TTC549 (cell line): Measurements from ENCODE around the gene MSX1.
"Not testable (repeated sequence)": the region's sequence is repeated elsewhere in the genome, so short reads cannot be mapped to it uniquely, and the experiment has no call there.

Source experiments
- FAIRE-seq: peaks from 2 replicates; lab custom pipeline; 2012; peaks lifted over from hg19 to GRCh38; lab: Jason Lieb, UNC

MSX1 gene

DNA sequence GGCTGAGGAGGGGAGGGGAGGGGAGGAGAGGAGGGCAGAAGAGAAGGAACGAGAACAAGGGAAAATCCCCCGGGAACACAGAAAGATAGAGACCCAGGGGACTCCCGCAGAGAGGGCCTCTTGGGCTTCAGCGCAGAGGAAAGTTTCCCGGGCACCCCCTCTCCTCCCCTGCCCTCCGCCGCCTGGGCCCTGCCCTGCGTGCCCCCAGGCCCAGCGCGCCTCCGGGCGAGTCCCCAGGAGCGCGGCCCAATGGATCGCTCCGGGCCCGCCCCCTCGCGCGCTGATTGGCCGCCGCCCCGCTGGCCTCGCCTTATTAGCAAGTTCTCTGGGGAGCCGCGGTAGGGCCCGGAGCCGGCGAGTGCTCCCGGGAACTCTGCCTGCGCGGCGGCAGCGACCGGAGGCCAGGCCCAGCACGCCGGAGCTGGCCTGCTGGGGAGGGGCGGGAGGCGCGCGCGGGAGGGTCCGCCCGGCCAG lies at the start of gene MSX1:
TSS of gene MSX1 (plus strand) at position 341 of the 474 bp plus-strand sequence. CDS start 235 bp downstream, outside the sequence.
- FAIRE-seq, result no peak

- no peak for FAIRE-seq
These were observed 49.2 kb upstream of the MSX1 start for GRCh38 chr4:4810092-4810774.

DNA sequence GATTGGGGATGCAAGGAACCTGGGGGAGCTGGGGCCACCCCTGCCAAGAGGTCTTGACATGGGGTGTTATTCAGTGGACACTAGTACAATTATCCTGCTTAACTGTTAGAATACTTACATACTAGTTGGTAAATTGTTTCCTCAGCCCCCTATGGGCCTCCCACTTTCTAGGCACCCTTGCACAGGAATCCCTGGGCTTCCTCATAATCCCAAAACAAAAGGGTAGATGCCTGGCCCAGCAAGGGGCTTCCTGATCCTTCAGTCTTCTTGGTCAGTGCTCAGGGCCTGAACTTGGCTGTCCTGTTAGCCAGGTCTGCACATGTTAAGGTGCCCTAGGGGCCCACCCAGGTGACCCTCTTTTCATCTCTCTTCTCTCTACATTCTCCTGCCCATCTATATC lies 48.7 kb upstream of the MSX1 start:
- FAIRE-seq, result no peak

DNA sequence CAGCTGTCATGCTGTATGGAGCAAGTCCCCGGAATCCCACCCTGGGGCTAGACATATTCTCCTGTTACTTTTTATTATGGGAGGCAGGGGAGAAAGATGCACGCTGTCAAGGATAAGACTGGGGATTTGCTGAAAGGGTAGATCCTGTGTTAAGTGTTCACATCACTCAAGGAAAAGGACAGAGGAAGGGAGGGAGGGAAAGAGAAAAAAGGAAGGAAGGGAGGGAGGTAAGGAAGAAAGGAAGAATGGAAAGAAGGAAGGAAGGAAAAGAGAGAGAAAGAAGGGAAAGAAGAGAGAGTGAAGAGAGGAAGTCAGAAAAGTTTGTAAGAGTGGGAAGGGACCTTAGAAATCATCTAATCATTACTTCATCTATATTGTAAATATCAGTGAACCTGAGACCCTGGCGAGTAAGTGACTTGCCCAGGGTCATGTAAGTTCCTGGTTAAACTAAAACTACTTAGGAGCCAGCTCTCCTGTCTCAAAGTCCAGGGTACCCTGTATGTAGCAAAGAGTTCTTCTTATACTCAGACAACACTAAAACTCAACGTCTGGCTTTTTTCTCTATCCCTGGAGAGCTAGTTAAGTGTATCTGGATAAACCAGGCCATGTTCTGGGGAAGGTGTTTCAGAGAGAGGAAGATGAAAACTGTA lies 47.2 kb upstream of the MSX1 start:
- no peak for FAIRE-seq

DNA sequence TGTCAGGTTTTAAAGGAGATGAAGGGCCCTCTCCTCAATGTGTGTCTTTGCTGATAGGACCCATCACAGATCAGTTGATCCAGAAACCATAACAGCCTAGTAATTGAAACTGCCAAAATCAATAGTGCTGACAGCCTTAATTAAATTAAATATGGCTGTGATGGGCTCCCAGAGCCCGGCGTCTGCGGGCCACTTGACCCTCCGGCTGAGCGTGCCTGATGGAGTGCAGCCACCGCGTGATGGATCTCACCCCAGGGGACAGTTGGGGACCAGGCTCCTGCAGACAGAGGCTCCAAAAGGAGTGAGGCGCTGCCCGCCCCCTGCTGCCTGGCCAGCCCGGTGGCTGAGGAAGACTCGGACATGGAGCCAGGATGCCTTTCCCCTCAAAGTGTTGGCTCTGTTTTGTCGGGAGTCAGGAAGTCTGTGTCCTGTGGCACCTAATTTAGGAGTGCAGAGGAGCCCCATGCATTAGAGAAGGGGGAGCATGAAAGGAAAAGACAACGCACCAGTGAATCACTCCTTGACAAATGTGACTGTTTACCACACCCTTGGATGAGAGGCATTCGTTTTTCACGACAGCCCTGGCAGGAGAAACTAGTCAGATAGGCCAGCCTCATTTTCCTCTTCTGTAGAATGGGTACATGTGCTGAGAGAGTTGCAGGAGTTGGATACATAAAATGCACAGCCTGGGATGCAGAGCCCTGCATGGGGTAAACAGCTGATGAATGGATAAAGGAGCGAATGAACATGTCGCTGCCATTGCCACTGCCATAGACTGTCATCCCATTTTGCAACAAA lies 40.9 kb upstream of the MSX1 start:
- FAIRE-seq, result no peak

- no peak for FAIRE-seq
These were observed 40.3 kb upstream of the MSX1 start for GRCh38 chr4:4819213-4819606.

DNA sequence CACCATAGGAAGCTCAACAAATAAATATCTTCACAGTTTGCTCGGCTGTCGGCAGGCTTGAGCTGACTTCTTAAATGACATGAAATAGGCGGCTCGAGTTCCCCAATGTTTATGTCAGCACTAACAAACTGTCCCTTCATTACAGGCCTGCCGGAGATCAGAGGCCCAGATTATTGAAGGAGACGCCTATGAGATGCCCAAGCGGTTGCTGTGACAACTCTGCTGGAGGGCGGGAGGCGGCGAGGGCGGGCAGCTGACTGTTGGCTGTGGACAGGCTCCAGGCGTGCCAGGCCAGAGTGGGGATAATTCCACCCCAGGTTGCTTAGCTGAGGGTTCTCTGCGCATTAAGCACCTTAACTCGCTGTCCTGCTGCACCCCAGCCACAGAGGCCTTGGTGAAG lies 39.2 kb upstream of the MSX1 start:
- no peak for FAIRE-seq

DNA sequence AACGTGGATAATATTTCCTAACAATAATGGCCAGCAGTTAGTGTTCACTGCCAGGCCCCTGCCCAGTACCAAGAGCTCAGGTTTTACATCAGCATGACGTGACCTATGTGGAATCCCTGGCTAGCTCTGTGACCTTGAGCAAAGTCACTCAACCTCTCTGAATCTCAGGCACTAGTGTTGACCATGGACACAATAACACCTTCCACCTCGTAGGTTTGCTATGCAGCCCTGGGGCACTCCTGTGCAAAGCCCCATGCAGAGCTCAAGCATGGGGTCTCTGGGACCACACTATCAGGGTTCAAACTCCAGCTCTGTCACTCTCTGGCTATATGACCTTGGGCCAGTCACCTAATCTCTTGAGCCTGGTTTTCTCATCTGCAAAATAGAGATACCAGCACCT lies 38.7 kb upstream of the MSX1 start:
- FAIRE-seq, result no peak

GRCh38 chr4:4821577-4821976 lies 37.9 kb upstream of the MSX1 start:
- FAIRE-seq, result no peak

GRCh38 chr4:4822286-4822685 lies 37.2 kb upstream of the MSX1 start:
- not testable (repeated sequence) for FAIRE-seq

DNA sequence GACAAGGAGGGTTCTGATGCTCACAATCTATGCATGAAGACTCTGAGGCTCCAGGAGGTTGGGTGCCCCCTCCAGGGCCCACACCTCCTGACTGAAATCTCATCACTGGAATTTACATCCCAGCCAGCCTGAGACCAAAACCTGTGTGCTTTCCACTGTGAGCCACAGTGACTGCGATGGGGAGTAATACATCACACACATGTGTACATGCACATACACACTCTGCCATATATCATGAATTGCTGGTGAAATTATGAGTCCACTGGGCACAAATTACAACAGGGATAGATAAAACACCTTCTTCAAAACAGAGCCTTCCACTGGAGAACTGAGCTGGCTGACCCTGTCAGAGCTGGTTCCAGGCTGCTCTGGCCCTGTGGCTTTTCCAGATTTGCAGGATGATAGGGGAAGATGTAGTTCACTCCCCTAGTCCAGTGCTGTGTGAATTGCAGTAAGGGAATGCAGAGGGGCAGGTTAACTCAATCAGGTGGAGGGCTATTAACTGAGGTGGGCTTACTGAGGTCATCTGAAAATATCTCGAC lies 35.8 kb upstream of the MSX1 start:
- FAIRE-seq, result no peak

DNA sequence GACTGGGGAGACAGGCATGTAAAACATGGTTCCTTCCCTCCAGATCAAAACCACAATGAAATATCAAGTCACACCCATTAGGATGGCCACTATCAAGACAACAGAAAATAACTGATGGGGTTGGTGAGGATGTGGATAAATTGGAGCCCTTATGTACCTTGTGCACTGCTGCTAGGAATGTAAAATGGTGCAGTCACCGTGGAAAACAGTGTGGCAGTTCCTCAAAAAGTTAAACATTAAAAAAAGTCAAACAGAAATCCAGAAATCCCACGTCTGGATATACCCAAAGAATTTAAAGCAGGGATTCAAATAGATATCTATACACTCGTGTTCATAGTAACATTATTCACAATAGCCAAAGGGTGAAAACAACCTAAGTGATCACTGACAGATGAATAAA lies 35.2 kb upstream of the MSX1 start:
- no peak for FAIRE-seq

- no peak for FAIRE-seq
These were observed 34.0 kb upstream of the MSX1 start for GRCh38 chr4:4825431-4825830.

GRCh38 chr4:4829837-4830236 lies 29.6 kb upstream of the MSX1 start:
- no peak for FAIRE-seq

GRCh38 chr4:4831266-4831665 lies 28.2 kb upstream of the MSX1 start:
- no peak for FAIRE-seq

DNA sequence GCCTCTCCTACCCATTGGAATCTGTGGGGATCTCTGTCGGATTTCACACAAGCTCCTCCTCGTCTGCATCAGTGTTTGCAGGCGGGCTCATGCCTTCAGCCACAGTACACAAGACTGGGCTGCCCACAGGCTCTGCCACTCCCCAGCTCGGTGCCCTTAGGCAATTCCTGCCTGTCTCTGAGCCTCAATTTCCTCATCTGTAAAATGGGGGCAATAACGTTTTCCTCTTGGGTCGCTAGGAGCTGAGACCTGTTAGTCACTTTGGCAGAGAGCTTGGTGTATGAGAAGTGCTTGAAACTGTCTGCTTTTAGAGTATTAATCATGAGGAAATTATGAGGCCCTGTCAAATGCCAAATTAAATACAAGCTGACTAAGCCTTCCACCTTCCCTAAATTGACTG lies 27.6 kb upstream of the MSX1 start:
- no peak for FAIRE-seq

GRCh38 chr4:4836044-4836443 lies 23.4 kb upstream of the MSX1 start:
- FAIRE-seq, result no peak

DNA sequence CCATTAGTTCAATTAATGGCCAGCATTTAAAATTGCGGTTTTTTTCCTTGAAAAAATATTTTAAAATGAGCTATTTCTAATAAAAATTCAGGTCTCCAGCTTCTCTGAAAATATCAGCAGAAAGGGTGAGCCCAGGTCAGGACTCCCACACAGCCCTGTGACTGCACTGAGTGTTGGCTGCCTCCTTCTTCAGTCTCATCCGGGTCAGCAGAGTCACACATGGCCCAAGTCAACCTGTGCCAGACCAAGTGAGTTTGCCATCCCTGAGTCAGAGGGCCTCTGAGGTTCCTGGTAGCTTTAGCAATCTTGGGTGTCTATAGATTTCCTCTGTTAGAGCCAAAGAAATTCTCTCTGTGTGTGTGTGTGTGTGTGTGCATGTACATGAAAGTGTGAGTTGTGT lies 22.1 kb upstream of the MSX1 start:
- no peak for FAIRE-seq

DNA sequence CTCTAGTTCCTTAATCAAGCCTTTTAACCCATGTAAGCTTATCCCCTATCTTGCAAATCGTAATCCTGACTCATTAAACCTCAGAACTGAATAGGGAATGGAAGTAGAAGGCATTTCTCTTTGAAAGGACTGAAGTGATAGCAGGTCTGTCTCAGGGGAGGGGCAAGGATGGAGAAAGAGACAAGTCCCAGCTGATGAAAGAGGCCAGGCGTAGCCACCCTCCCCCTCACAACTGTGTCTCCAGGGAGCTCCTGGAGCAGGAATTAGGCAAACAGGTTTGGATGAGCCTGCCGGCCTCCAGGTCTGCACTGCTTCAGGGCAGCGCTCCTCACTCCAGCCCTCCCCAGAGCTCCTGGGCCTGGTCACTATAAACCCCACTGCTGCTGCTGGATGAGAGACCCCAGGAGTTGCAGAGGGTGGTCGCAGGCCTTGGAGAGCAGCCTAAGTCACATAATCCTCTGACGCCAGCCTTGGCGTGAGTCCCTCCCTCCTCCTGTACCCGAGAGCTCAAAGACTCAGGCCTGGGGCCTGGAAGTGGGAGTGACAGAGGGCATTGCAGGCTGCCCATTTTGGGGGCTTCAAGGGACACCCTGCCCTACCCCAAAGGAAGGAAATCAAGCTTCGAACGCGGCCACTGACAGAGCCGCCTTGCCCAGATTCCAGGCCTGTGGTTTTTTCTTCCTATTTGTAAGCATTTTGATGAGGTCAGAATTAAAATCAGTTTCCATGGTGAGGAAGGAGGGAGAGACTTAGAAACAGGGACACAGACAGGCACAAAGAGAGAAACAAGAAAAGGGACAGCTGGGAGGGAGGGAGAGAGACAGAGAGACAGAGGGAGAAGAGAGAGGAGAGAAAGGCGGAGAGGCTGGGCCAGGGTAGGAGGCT lies 21.2 kb upstream of the MSX1 start:
- no peak for FAIRE-seq

DNA sequence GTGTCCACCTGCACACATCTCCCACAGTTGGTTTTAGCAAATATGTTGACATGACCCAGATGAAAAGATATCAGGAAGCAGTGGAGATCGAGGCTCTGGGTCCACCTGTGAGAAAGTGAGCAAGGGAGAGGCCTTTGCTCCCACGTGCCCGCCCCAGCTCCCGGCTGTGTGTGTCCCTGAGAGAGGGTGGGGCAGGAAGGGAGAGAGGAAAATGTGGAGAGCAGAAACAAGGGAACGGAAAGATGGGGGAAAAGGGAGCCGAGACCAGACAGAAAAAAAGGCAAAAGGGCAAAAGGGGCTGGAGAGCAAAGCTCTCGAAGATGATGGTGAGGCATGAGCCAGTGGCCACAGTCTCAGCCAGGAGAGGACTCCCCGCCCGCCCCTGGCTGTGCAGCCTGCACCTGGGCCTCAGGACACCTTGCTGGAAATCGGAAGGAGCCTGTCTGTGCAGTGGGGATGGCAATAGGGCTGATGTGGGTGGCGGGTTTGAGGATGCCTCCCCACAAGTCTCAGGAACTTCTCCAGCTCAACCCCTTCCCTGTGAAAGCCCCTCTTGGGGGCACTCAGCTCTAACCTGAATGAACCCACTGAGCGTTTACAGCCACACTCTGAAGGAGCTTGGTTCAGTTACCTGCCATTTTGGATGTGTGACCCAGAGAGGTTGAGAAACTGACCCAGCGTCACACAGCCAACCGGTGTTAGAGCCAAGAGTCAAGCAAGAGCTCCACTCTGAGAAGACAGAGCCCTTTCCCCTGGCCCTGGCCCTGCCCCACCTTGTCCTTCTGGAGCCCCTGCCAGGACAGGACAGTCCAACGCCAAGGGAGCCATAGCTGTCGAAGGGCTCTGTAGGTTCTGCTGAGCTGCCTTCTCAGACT lies 20.3 kb upstream of the MSX1 start:
- FAIRE-seq, result no peak

DNA sequence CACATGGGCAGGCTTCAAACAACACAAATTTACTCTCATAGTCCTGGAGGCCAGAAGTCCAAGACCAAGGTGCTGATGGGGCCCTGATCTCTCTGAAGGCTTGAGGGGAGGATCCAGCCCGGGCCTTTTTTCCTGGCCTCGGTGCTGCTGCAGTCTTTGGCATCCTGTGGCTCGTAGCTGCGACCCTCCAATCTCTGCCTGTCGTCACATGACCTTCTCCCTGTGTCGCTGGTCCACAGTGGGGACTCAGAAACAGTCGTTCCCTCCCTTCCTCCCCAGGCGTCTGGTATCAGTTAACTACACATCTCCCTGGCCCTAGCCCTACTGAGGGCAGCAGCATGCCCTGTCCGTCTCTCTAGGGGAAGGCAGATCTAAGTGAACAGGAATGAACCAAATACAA lies 19.1 kb upstream of the MSX1 start:
- no peak for FAIRE-seq
